Measurements from ENCODE around the gene GRID2. TPM values are rescaled to one million over a fixed set of nuclear protein-coding genes. Genes with fewer than 3 reads are reported as not detected.

GRID2 gene
- polyA plus RNA-seq, 1 donor = 0.57 TPM

DNA sequence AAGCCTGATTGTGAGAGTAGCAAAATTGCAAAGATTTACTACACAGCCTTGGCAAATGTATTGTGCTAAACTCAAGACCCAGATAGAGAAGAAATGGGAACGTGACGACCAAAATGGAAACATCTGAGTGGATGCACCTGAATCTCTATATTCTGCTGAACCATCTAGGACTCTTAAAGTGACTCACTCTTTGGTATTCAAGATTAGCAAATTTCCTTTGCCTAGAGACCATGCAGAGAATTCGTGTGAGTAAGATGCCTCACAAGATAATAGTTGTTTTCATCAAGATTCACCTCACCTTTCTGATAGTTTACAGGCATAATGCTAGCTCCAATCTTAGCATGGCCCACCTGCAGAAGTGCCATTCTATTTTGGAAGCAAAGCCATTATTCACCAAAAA is 1510.4 kb downstream of the GRID2 start:
- Histone ChIP-seq H3K4me3 (ENCODE audit: low read length) (no peak overlapping the region), H3K27me3 (ENCODE audit: control insufficient read depth, insufficient read depth, low read length) (no peaks in the 10 kb centered on the region), H3K9me3 (ENCODE audit: control insufficient read depth, low read depth, low read length) (no peaks in the 10 kb centered on the region), H3K4me1 (ENCODE audit: control insufficient read depth, insufficient read depth, low read length) (no peaks in the 10 kb centered on the region), H3K36me3 (ENCODE audit: control insufficient read depth, insufficient read depth, low read length) (no peaks in the 10 kb centered on the region), H3K27ac (ENCODE audit: low read length) (no peak overlapping the region)
- WGBS (ENCODE audit: insufficient coverage, low lambda C conversion rate) = no CpG with 5 or more reads among the region's 3 CpGs
- no peak for DNase-seq

DNA sequence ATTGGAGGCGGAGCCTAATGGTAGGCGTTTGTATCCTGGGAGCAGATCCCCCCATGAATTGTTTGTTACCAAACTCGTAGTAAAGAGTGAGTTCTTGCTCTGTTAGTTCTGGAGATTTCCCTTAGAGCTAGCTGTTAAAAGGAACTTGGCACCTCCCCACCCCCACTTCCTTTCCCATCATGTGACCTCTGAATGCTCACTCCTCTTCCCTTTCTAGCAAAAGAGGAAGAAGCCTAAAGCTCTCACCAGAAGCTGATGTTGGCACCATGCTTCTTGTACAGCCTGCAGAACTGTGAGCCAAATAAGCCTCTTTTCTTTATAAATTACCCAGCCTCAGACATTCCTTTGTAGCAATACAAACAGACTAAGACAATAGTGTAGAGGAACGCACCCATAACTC is 1511.0 kb downstream of the GRID2 start:
- Histone ChIP-seq H3K27ac (ENCODE audit: low read length) (no peak overlapping the region), H3K27me3 (ENCODE audit: control insufficient read depth, insufficient read depth, low read length) (no peaks in the 10 kb centered on the region), H3K9me3 (ENCODE audit: control insufficient read depth, low read depth, low read length) (no peaks in the 10 kb centered on the region), H3K36me3 (ENCODE audit: control insufficient read depth, insufficient read depth, low read length) (no peaks in the 10 kb centered on the region), H3K4me1 (ENCODE audit: control insufficient read depth, insufficient read depth, low read length) (no peaks in the 10 kb centered on the region), H3K4me3 (ENCODE audit: low read length) (no peak overlapping the region)
- WGBS (ENCODE audit: insufficient coverage, low lambda C conversion rate) = no CpG with 5 or more reads among the region's 4 CpGs
- no peak for DNase-seq

Measured in large intestine (tissue), 3 donors.